Endothelial cell of umbilical vein (primary cell): ENCODE data around the gene TM6SF1. TPM values are rescaled to one million over a fixed set of nuclear protein-coding genes. Genes with fewer than 3 reads are reported as not detected.
"Not testable (repeated sequence)": the region's sequence is repeated elsewhere in the genome, so short reads cannot be mapped to it uniquely, and the experiment has no call there.

Experiments used
- BruUV-seq: library from RNA; stranded (reverse); fragments of 400-500 nt; replicated peaks from 2 replicates; lab custom pipeline; 2021; lab: Mats Ljungman, UMichigan
- CTCF ChIA-PET: fragments of 300-600, 350-600 bp; sonication (Branson Sonifier 250); formaldehyde crosslinking; loops from one replicate; lab custom pipeline; 2021; ENCODE audit warnings: antibody characterized with exemption, inconsistent platforms; lab: Charles Lee
- POLR2A ChIA-PET: fragments of 300-600, 350-600 bp; sonication (Branson Sonifier 250); formaldehyde crosslinking; loops from one replicate; lab custom pipeline; 2021; ENCODE audit warnings: antibody characterized with exemption, inconsistent platforms; lab: Charles Lee
- DNase-seq: peaks from one replicate; pipeline ENCODE4 v3.0.0-alpha.2; 2011; ENCODE audit warnings: low read depth, low spot score
- FAIRE-seq: peaks from 2 replicates; lab custom pipeline; 2011; peaks lifted over from hg19 to GRCh38; lab: Jason Lieb, UNC
- H2AFZ ChIP-seq: 2 replicates; pipeline ENCODE4 v1.6.0; 2012; ENCODE audit warnings: low read depth, low read length, control low read depth, inconsistent platforms
- H3K27ac ChIP-seq: 2 replicates; pipeline ENCODE4 v1.5.1; 2011; ENCODE audit warnings: low read depth, mild to moderate bottlenecking, control low read depth, low read length, moderate library complexity; ENCODE audit not compliant: insufficient read depth
- H3K27me3 ChIP-seq, 2 experiments: 2 replicates each; pipeline versions ENCODE4 v1.6.0 to v1.6.1; 2011; ENCODE audit warnings: low read length in 2 of 2, mixed read lengths in 1 of 2; ENCODE audit not compliant: control insufficient read depth in 2 of 2, insufficient read depth in 2 of 2
- H3K36me3 ChIP-seq, 2 experiments: 2 replicates in 1 of 2; 3 replicates in 1 of 2; pipeline ENCODE4 v1.5.1; 2011; ENCODE audit warnings: low read length in 2 of 2, mild to moderate bottlenecking in 1 of 2, moderate library complexity in 1 of 2; ENCODE audit not compliant: control insufficient read depth in 2 of 2, insufficient read depth in 2 of 2; ENCODE audit errors: extremely low read depth in 1 of 2
- H3K4me1 ChIP-seq: 3 replicates; pipeline ENCODE4 v1.5.1; 2011; ENCODE audit warnings: mild to moderate bottlenecking, low read length; ENCODE audit not compliant: control insufficient read depth, insufficient read depth; ENCODE audit errors: extremely low read depth
- H3K4me2 ChIP-seq: 2 replicates; pipeline ENCODE4 v1.6.1; 2011; ENCODE audit warnings: low read length, control low read depth, mixed read lengths; ENCODE audit not compliant: insufficient read depth
- H3K4me3 ChIP-seq, 3 experiments: fragments of 200-600 bp in 1 of 3; sonication (generic), shearing (Covaris generic) in 1 of 3; replicated peaks in 1 of 3; 2 replicates each; pipeline ENCODE4 v1.5.1; 2011 to 2016; ENCODE audit warnings: control low read depth in 3 of 3, low read length in 3 of 3, mild to moderate bottlenecking in 2 of 3, inconsistent platforms in 1 of 3, low read depth in 1 of 3, moderate library complexity in 1 of 3; ENCODE audit not compliant: insufficient read depth in 1 of 3
- H3K79me2 ChIP-seq: 2 replicates; pipeline ENCODE4 v1.6.0; 2012; ENCODE audit warnings: low read length, inconsistent platforms; ENCODE audit not compliant: control insufficient read depth, insufficient read depth
- H3K9ac ChIP-seq: replicated peaks from 2 replicates; pipeline ENCODE3; 2011; ENCODE audit warnings: low read length, control low read depth; ENCODE audit not compliant: insufficient read depth; ENCODE audit errors: extremely low read depth
- H3K9me1 ChIP-seq: replicated peaks from 3 replicates; pipeline ENCODE4 v1.6.0; 2011; ENCODE audit warnings: mild to moderate bottlenecking, low read length; ENCODE audit not compliant: control insufficient read depth, insufficient read depth; ENCODE audit errors: extremely low read depth
- H3K9me3 ChIP-seq: replicated peaks from 2 replicates; pipeline ENCODE4 v1.5.1; 2012; ENCODE audit warnings: low read length, inconsistent platforms; ENCODE audit not compliant: control insufficient read depth, insufficient read depth
- H4K20me1 ChIP-seq: replicated peaks from 2 replicates; pipeline ENCODE3; 2011; ENCODE audit warnings: mild to moderate bottlenecking, low read length; ENCODE audit not compliant: control insufficient read depth, insufficient read depth; ENCODE audit errors: extremely low read depth
- JUN ChIP-seq: IDR thresholded peaks from 2 replicates; pipeline ENCODE4 v1.6.1; 2011; ENCODE audit warnings: borderline replicate concordance, low read depth; ENCODE audit not compliant: insufficient read length, insufficient read depth
- MYC ChIP-seq: IDR thresholded peaks from one replicate; pipeline ENCODE4 v1.6.1; 2011; ENCODE audit warnings: mild to moderate bottlenecking, low read depth, low read length
- POLR2A ChIP-seq: IDR thresholded peaks from 2 replicates; pipeline ENCODE4 v1.6.1; 2012; ENCODE audit warnings: low read depth, mild to moderate bottlenecking, control low read depth, low read length
- POLR2AphosphoS5 ChIP-seq: IDR thresholded peaks from 2 replicates; pipeline ENCODE4 v1.6.1; 2012; ENCODE audit warnings: low read depth, mild to moderate bottlenecking, control low read depth, low read length, moderate library complexity; ENCODE audit not compliant: insufficient read depth
- dilution Hi-C: fragments of 300-500 bp; cut with MboI; formaldehyde crosslinking; loops from one replicate; pipeline ENCODE4 v1.15.0; 2019; ENCODE audit warnings: low sequenced_read_pairs; ENCODE audit not compliant: extremely low pct_ligation_motif_present
- intact Hi-C: fragments of 100-400 bp; cut with micrococcal nuclease; formaldehyde crosslinking; loops from one replicate; pipeline ENCODE4 v1.10.0; 2022
- polyA plus RNA-seq, 4 experiments: library from polyadenylated mRNA; depleted of rRNA in 3 of 4; stranded (reverse) in 3 of 4; unstranded in 1 of 4; fragments of >200 nt; gene quantifications; 2 replicates each; pipeline versions ENCODE4 v1.2.1 to v1.2.3, GENCODE V29; 2011 to 2012; ENCODE audit warnings: missing spikeins in 1 of 4
- total RNA-seq: library from RNA; stranded (reverse); gene quantifications from 2 replicates; pipeline ENCODE4 v1.2.3, GENCODE V29; 2021
- TF ChIP-seq, protein P1 (sequence below): IDR thresholded peaks from 2 replicates; pipeline ENCODE4 v1.6.1; 2011; ENCODE audit not compliant: insufficient read depth, insufficient read length

TM6SF1 gene
- total and polyA plus RNA-seq, 2 donors (not counting 3 experiments of a cell fraction or from before 2014, with no cell fraction given), result 26.5 to 38.0 TPM

DNA sequence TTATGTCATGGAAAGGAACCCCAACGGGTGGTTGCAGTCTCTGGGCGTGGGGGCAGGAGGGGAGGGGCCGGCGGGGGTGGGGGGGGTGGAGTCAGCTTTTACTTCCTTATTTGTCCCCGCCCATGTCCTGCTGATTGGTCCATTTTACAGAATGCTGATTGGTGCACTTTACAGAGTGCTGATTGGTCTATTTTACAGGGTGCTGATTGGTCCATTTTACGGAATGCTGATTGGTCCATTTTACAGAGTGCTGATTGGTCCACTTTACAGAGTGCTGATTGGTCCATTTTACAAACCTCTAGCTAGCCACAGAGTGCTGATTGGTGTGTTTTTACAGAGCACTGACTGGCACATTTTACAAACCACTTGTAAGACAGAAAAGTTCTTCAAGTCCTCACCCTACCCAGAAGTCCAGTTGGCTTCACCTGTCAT, 38.2 kb upstream of the TM6SF1 start:
- H3K9ac ChIP-seq, H3K4me3 ChIP-seq, H3K27ac ChIP-seq, H3K4me2 ChIP-seq, POLR2A ChIA-PET, H3K36me3 ChIP-seq, intact Hi-C loops, H3K9me3 ChIP-seq, H2AFZ ChIP-seq, H3K27me3 ChIP-seq, dilution Hi-C loops, BruUV-seq, H3K9me1 ChIP-seq, H4K20me1 ChIP-seq, DNase-seq, FAIRE-seq: not testable (repeated sequence)
- Histone ChIP-seq H3K4me1 (peaks cover 23% of the 10 kb centered on the region), H3K79me2 (peaks cover 26% of the 10 kb centered on the region)
- CTCF ChIA-PET, result interaction anchor here (1.6 kb wide), 1 partner anchor 38 kb away, joined by 3 read pairs; no protein-coding TSS in a partner anchor

DNA sequence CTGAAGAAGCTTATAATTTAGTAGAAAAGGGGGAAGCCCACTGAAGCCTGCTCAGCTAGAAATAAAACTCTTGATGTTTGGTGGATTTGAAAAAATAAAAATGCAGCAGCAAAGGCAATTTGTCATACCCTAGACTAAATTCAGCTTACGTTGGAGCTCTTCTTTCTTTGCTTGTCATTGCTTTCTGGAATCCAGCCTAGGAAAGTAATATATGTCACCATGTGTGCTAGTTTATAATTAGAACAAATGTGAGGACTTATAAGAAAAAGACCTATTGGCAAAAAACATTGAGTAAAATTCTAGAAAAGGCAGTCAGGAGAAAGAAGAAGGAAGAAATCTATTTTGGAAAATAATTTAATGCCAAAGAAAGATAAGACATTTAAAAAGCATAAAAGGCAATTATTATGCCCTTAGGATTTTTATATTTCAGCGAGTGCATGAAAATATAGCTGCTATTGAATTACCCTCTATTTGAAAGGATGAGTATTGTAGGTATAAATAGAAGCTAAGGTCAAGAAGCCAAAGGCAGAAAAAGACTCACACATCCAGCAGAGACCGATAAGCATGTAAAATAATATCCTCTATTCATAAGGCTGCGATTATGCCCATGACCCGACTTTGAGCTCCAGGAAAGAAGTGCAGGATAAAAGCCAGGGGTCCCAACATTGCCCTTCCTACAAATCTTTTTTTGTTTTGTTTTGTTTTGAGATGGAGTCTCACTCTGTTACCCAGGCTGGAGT, 29.8 kb upstream of the TM6SF1 start:
- intact Hi-C loops, result no loop called here
- dilution Hi-C loops, result no loop called here

More for the DNA sequence above, 29.8 kb upstream of the TM6SF1 start:
- Histone ChIP-seq H3K4me1 (no peaks in the 10 kb centered on the region), H3K9me3 (no peaks in the 10 kb centered on the region), H3K27me3 (peaks cover 12 to 16% of the 10 kb centered on the region in 2 experiments), H3K36me3 (no peaks in the 10 kb centered on the region), H3K79me2 (no peaks in the 10 kb centered on the region), H2AFZ (no peak overlapping the region), H3K27ac (no peak overlapping the region), H3K9ac (no peak overlapping the region), H3K9me1 (no peaks in the 10 kb centered on the region), H4K20me1 (no peaks in the 10 kb centered on the region), H3K4me2 (no peak overlapping the region), H3K4me3 (no peak overlapping the region)
- DNase-seq, result no peak
- TF ChIP-seq POLR2AphosphoS5, result no peak
- no peak for TF ChIP-seq POLR2A
- TF ChIP-seq, protein P1, sequence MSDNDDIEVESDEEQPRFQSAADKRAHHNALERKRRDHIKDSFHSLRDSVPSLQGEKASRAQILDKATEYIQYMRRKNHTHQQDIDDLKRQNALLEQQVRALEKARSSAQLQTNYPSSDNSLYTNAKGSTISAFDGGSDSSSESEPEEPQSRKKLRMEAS, result no peak
- no peak for TF ChIP-seq MYC
- TF ChIP-seq JUN, result no peak
- no TSS peak for BruUV-seq
- CTCF ChIA-PET, result interaction anchor here (1.1 to 1.7 kb wide), 2 partner anchors 10 to 29 kb away, joined by 4 read pairs; partner anchors contain the start of gene BTBD1
- no peak for FAIRE-seq
- POLR2A ChIA-PET, result no interaction called here
